H1 (cell line): ENCODE data around the gene BFSP2.

ENCODE experiments used
- ATF2 ChIP-seq: IDR thresholded peaks from 2 replicates; pipeline ENCODE4 v1.6.1; 2012; ENCODE audit warnings: low read length, inconsistent platforms
- CTCF ChIP-seq, 3 experiments: IDR thresholded peaks; 1 replicate in 2 of 3; 2 replicates in 1 of 3; pipeline versions ENCODE4 v1.5.1 to v1.6.1; 2011; ENCODE audit warnings: low read length in 3 of 3, mild to moderate bottlenecking in 3 of 3, inconsistent platforms in 2 of 3, low read depth in 1 of 3, moderate library complexity in 1 of 3; ENCODE audit not compliant: insufficient read depth in 1 of 3; ENCODE audit errors: control extremely low read depth in 1 of 3
- EZH2 ChIP-seq: fragments of 200-600 bp; sonication (generic); IDR thresholded peaks from 2 replicates; pipeline ENCODE4 v1.7.1; 2012; ENCODE audit warnings: low read depth, mild to moderate bottlenecking, moderate library complexity, low read length, inconsistent platforms; ENCODE audit not compliant: severe bottlenecking
- TEAD4 ChIP-seq: IDR thresholded peaks from 2 replicates; pipeline ENCODE4 v1.6.1; 2012; ENCODE audit warnings: low read depth, low read length, inconsistent platforms, mixed read lengths
- YY1 ChIP-seq: IDR thresholded peaks from 2 replicates; pipeline ENCODE4 v1.6.1; 2011; ENCODE audit warnings: low read depth, mild to moderate bottlenecking, low read length
- ZNF274 ChIP-seq: IDR thresholded peaks from 2 replicates; pipeline ENCODE4 v1.7.0; 2012; ENCODE audit warnings: low read length, borderline replicate concordance; ENCODE audit errors: extremely low read depth

- TF ChIP-seq CTCF (IDR thresholded peaks at IDR 0.05; ENCODE audit: control extremely low read depth in 1 of 3, insufficient read depth in 1 of 3, low read depth in 1 of 3, low read length in 3 of 3) (no peak), ATF2 (no peak), ZNF274 (no peak), TEAD4 (no peak), EZH2 (no peak), YY1 (no peak)
Observed at GRCh38 chr3:133445108-133445507, 45.3 kb downstream of the BFSP2 start.
